Progenitor cell of endocrine pancreas (in vitro differentiated cells): ENCODE data around the gene SLC35B2. TPM values are rescaled to one million over a fixed set of nuclear protein-coding genes. Genes with fewer than 3 reads are reported as not detected.

Source experiments
- DNase-seq: peaks from one replicate; pipeline ENCODE4 v3.0.0; 2021; ENCODE audit warnings: low spot score; ENCODE audit not compliant: unreplicated experiment
- H3K27ac Mint-ChIP-seq: 2 replicates; pipeline ENCODE4 v1.8.0; 2021; ENCODE audit warnings: mild to moderate bottlenecking, moderate library complexity, mixed read lengths
- H3K27me3 Mint-ChIP-seq: 2 replicates; pipeline ENCODE4 v1.8.0; 2021; ENCODE audit warnings: mixed read lengths
- H3K36me3 Mint-ChIP-seq: 2 replicates; pipeline ENCODE4 v1.8.0; 2022; ENCODE audit warnings: mixed read lengths; ENCODE audit not compliant: insufficient read depth
- H3K4me1 Mint-ChIP-seq: 2 replicates; pipeline ENCODE4 v1.8.0; 2021; ENCODE audit warnings: low read depth, mixed read lengths
- H3K4me3 Mint-ChIP-seq: 2 replicates; pipeline ENCODE4 v1.8.0; 2021; ENCODE audit warnings: low read depth, mild to moderate bottlenecking, moderate library complexity, mixed read lengths
- H3K9me3 Mint-ChIP-seq: 2 replicates; pipeline ENCODE4 v1.8.0; 2021; ENCODE audit warnings: low read depth, mixed read lengths
- total RNA-seq: library from RNA; stranded (reverse); gene quantifications from 2 replicates; pipeline ENCODE4 v1.2.1, GENCODE V29; 2021
- TF ChIP-seq, protein P1 (sequence below): fragments of 200-600 bp; sonication (generic); IDR thresholded peaks from one replicate; pipeline ENCODE4 v1.5.0; 2021; ENCODE audit warnings: antibody characterized with exemption, mild to moderate bottlenecking; ENCODE audit not compliant: unreplicated experiment

SLC35B2 gene
- total RNA-seq, 1 donor from 2014 or later = 50.3 TPM

DNA sequence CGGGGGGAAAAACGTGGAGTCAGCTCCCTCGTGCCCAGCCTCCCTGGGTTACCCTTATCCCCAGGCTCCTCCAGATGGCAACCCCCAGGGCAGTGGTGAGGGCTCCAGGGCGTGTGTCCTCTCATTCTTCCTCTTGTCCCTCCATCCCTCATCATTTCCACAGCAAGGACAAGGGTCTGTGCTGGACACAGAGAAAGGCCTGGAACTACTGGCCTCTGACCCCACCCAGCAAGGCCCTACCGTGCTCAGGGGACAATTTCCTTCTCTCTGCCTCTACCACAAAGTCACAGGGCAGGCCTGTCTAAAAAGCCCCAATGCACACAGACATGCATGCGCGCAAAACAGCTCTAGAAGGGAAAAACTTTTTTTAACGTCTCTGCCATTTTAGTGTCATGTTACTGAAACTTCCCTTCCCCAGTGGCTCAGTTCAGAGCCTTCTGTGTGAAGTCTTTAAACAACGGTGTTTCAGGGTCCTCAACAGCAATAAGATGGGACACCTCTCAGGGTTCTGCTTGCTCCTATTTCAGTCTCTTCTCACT is 1.1 kb upstream of the SLC35B2 start:
- Mint-ChIP-seq H3K9me3 (no peaks in the 10 kb centered on the region), H3K4me3 (peak overlapping the region; percentile 77), H3K27ac (peak overlapping the region; percentile 68), H3K36me3 (peaks cover 16% of the 10 kb centered on the region), H3K27me3 (no peaks in the 10 kb centered on the region), H3K4me1 (peaks cover 28% of the 10 kb centered on the region)
- TF ChIP-seq, protein P1, sequence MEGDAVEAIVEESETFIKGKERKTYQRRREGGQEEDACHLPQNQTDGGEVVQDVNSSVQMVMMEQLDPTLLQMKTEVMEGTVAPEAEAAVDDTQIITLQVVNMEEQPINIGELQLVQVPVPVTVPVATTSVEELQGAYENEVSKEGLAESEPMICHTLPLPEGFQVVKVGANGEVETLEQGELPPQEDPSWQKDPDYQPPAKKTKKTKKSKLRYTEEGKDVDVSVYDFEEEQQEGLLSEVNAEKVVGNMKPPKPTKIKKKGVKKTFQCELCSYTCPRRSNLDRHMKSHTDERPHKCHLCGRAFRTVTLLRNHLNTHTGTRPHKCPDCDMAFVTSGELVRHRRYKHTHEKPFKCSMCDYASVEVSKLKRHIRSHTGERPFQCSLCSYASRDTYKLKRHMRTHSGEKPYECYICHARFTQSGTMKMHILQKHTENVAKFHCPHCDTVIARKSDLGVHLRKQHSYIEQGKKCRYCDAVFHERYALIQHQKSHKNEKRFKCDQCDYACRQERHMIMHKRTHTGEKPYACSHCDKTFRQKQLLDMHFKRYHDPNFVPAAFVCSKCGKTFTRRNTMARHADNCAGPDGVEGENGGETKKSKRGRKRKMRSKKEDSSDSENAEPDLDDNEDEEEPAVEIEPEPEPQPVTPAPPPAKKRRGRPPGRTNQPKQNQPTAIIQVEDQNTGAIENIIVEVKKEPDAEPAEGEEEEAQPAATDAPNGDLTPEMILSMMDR = no peak
- no peak for DNase-seq

DNA sequence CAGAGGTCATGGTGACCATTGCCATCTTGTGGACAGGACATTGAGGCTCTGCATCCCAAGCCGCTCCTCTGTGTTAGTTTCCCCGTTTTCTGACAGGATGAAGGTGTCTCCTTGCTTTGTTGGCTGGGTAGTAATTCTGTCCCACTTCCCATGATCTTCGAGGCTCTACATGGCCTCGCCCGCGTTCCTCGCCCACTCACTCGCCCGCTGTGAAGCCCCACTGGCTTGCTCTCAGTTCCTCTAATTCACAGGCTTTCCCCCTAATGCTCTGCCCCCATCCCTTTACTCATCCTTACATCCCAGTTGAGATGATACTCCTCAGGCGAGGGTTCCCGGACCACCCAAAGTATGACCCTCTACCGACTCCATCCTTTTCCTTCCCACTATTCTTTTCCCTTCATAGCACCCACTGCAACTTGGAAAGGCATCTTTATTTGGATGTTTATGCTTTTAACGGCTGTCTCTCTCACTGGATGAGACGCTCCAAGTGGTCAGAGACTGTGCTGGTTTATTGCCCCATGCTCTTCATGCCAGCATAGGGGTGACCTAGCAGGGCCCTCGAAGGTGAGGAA is 511 bp upstream of the SLC35B2 start:
- Mint-ChIP-seq H3K27ac (peak overlapping the region; percentile 92), H3K36me3 (peaks cover 20% of the 10 kb centered on the region), H3K4me3 (peak overlapping the region; percentile 77), H3K4me1 (peaks cover 28% of the 10 kb centered on the region), H3K9me3 (no peaks in the 10 kb centered on the region), H3K27me3 (no peaks in the 10 kb centered on the region)
- TF ChIP-seq, protein P1 = no peak
- DNase-seq = no peak

DNA sequence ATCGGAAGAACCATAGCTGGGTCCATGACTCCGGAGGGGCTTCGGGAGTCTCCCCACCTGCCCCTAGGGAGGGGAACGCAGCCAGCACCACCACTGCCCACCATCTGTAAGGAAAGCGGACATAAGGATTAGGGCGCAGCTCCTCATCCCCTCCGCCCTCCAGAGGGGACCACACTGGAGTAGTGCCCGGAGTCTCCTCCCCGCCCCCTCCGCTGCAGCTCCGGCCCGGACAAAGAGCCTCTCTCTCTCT is 628 bp downstream of the SLC35B2 start:
- peaks cover 28% of the 10 kb centered on the region for H3K4me1 Mint-ChIP-seq
- TF ChIP-seq, protein P1 = no peak
- H3K9me3 Mint-ChIP-seq = no peaks in the 10 kb centered on the region
- H3K4me3 Mint-ChIP-seq = peak overlapping the region; percentile 91
- H3K27ac Mint-ChIP-seq = peak overlapping the region; percentile 74
- H3K36me3 Mint-ChIP-seq = peaks cover 29% of the 10 kb centered on the region
- DNase-seq = no peak
- no peaks in the 10 kb centered on the region for H3K27me3 Mint-ChIP-seq

DNA sequence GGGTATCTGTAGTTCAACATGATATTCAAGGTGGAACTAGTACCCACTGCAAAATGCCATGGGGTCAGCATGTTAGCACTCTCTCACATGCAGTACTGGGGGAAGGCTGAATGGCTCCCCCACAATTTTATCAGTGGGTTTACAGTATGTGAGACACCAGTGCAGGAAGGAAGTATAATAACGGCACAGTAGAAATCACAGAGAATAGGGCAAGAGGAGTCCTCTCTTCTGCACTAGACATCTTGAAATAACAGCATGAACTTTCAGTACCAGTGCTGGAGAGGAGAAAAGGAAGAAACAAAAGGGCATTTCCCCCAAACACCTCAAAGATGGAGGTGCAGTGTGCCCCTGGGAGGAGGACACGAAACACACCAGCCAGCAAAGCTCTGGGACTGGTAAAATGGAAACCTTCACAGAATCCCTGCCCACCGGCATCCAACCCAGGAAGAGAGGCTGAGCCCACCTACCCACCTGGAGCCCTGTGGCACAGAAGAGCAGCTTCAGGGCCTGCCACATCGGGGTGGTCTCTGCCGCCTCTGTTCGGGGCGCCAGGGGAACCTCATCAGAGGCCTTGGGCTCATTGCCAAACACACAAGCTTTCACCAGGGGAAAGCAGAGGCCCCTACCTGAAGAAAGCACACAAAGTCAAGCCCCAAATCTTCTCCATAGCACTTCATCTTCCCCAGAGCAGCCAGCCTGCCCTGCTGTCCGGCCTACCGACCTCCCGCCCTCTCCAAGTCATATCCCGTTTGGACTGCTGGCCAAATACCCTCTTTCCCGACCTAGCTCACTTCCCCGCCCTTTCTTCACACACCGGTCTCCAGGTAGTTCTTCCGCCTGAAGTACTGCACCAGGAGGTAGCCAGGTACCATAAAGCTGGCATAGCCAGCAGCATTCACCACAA is 1.2 kb downstream of the SLC35B2 start:
- H3K27ac Mint-ChIP-seq = peak overlapping the region; percentile 74
- no peak for DNase-seq
- TF ChIP-seq, protein P1 = no peak

DNA sequence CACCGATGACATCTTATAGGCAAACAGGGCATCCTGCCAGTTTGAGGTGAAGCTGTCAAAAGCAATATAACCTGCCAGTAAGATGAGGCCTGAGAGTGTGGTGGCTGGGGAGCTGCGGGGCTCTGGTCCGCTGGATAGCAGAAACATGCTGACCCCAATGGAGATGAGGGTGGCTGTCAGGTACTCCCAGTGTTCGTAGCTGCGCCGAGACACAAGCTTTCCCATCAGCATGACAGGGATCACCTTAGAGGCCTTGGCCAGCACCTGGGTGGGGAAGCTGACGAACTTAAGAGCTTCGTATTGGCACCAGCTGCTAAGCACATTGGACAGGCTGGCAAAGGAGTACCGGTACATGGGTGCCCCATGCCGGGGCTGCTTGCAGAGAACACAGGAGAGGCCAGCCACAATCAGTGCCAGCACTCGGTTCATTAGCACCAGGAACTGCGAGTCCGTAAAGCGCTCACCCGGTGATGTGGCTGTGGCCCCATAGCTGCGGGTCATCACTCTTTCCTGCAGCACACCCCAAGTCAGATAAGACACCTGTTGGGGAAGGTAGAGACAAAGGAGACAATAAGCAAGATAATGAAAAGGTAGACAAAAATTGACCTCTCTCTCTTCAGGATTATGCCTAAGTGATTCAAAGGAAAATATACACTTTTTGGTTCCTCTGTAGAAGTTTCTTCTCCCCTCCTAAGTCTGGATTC is 2.1 kb downstream of the SLC35B2 start:
- TF ChIP-seq, protein P1 = no peak
- Mint-ChIP-seq H3K4me3 (peak overlapping the region; percentile 91), H3K36me3 (peaks cover 35% of the 10 kb centered on the region), H3K4me1 (peaks cover 30% of the 10 kb centered on the region), H3K27me3 (no peaks in the 10 kb centered on the region), H3K27ac (peak overlapping the region; percentile 73), H3K9me3 (no peaks in the 10 kb centered on the region)
- no peak for DNase-seq

More for the DNA sequence above, 1.2 kb downstream of the SLC35B2 start:
- peaks cover 32% of the 10 kb centered on the region for H3K36me3 Mint-ChIP-seq
- no peaks in the 10 kb centered on the region for H3K9me3 Mint-ChIP-seq
- peak overlapping the region; percentile 91 for H3K4me3 Mint-ChIP-seq
- no peaks in the 10 kb centered on the region for H3K27me3 Mint-ChIP-seq
- peaks cover 28% of the 10 kb centered on the region for H3K4me1 Mint-ChIP-seq
